OCI-LY3 (cell line): ENCODE results near the gene CAPG.

ENCODE experiments used
- H2AFZ ChIP-seq: fragments of 200-600, 300-600 bp; shearing (Covaris generic); 2 replicates; pipeline ENCODE4 v1.6.0; 2014; ENCODE audit warnings: antibody characterized with exemption, low read depth, low read length
- H3K27ac ChIP-seq: fragments of 200-600, 300-600 bp; sonication (generic); 2 replicates; pipeline ENCODE4 v1.5.1; 2014; ENCODE audit warnings: mild to moderate bottlenecking, low read length, moderate library complexity, mixed read lengths
- H3K27me3 ChIP-seq: fragments of 200-600, 300-600 bp; sonication (generic); 2 replicates; pipeline ENCODE4 v1.6.1; 2014; ENCODE audit warnings: low read depth, low read length, mixed read lengths
- H3K36me3 ChIP-seq: fragments of 200-600, 300-600 bp; sonication (generic); replicated peaks from 2 replicates; pipeline ENCODE3; 2014; ENCODE audit warnings: low read depth, low read length, mixed read lengths
- H3K4me1 ChIP-seq: fragments of 300-600, 200-600 bp; sonication (generic); 2 replicates; pipeline ENCODE4 v1.6.1; 2014; ENCODE audit warnings: low read length, mixed read lengths
- H3K4me2 ChIP-seq: fragments of 200-600, 300-600 bp; sonication (generic); 2 replicates; pipeline ENCODE4 v1.6.1; 2014; ENCODE audit warnings: low read length, mixed read lengths
- H3K4me3 ChIP-seq: fragments of 300-600, 200-600 bp; sonication (generic); 2 replicates; pipeline ENCODE4 v1.5.1; 2014; ENCODE audit warnings: antibody characterized with exemption, mild to moderate bottlenecking, low read length, moderate library complexity
- H3K79me2 ChIP-seq: fragments of 300-600, 200-600 bp; shearing (Covaris generic); 2 replicates; pipeline ENCODE4 v1.6.1; 2014; ENCODE audit warnings: mild to moderate bottlenecking, low read length, mixed read lengths
- H3K9ac ChIP-seq: fragments of 300-600, 200-600 bp; shearing (Covaris generic); 2 replicates; pipeline ENCODE4 v1.6.0; 2014; ENCODE audit warnings: mild to moderate bottlenecking, low read length, moderate library complexity
- H3K9me3 ChIP-seq: fragments of 200-600, 300-600 bp; shearing (Covaris generic); 2 replicates; pipeline ENCODE4 v1.6.1; 2014; ENCODE audit warnings: low read length, mixed read lengths; ENCODE audit not compliant: insufficient read depth
- H4K20me1 ChIP-seq: fragments of 200-600, 300-600 bp; sonication (generic); 2 replicates; pipeline ENCODE4 v1.6.1; 2016; ENCODE audit warnings: low read length, mixed read lengths; ENCODE audit not compliant: insufficient read depth
- EZH2phosphoT487 ChIP-seq: fragments of 200-600 bp; shearing (Covaris generic); IDR thresholded peaks from 2 replicates; pipeline ENCODE4 v1.6.1; 2018; ENCODE audit warnings: antibody characterized with exemption, mixed run types, low read depth
- TF ChIP-seq, protein P1 (sequence below): fragments of 200-600, 300-600 bp; sonication (generic); IDR thresholded peaks from 2 replicates; pipeline ENCODE4 v1.5.1; 2014; ENCODE audit warnings: antibody characterized with exemption, low read length, low read depth

Gene CAPG

GRCh38 chr2:85413592-85414420, 3.6 kb upstream of the CAPG start:
- Histone ChIP-seq H3K4me2 (no peak overlapping the region), H2AFZ (no peak overlapping the region), H3K36me3 (no peaks in the 10 kb centered on the region), H3K27me3 (no peaks in the 10 kb centered on the region), H3K27ac (no peak overlapping the region), H3K9ac (no peak overlapping the region), H3K4me3 (no peak overlapping the region), H4K20me1 (no peaks in the 10 kb centered on the region), H3K4me1 (peaks cover 40% of the 10 kb centered on the region), H3K9me3 (no peaks in the 10 kb centered on the region), H3K79me2 (peaks cover 5% of the 10 kb centered on the region; the same call in 1 of the 2 replicates)
- TF ChIP-seq, protein P1, sequence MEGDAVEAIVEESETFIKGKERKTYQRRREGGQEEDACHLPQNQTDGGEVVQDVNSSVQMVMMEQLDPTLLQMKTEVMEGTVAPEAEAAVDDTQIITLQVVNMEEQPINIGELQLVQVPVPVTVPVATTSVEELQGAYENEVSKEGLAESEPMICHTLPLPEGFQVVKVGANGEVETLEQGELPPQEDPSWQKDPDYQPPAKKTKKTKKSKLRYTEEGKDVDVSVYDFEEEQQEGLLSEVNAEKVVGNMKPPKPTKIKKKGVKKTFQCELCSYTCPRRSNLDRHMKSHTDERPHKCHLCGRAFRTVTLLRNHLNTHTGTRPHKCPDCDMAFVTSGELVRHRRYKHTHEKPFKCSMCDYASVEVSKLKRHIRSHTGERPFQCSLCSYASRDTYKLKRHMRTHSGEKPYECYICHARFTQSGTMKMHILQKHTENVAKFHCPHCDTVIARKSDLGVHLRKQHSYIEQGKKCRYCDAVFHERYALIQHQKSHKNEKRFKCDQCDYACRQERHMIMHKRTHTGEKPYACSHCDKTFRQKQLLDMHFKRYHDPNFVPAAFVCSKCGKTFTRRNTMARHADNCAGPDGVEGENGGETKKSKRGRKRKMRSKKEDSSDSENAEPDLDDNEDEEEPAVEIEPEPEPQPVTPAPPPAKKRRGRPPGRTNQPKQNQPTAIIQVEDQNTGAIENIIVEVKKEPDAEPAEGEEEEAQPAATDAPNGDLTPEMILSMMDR = no peak
- TF ChIP-seq EZH2phosphoT487 = no peak

GRCh38 chr2:85411405-85411748, 1.2 kb upstream of the CAPG start:
- Histone ChIP-seq H2AFZ (no peak overlapping the region), H4K20me1 (no peaks in the 10 kb centered on the region), H3K4me3 (no peak overlapping the region), H3K9me3 (no peaks in the 10 kb centered on the region), H3K4me2 (no peak overlapping the region), H3K9ac (no peak overlapping the region), H3K4me1 (peaks cover 31% of the 10 kb centered on the region), H3K79me2 (no peaks in the 10 kb centered on the region), H3K27me3 (no peaks in the 10 kb centered on the region), H3K27ac (no peak overlapping the region), H3K36me3 (no peaks in the 10 kb centered on the region)
- no peak for TF ChIP-seq EZH2phosphoT487
- TF ChIP-seq, protein P1 = no peak

GRCh38 chr2:85410584-85411404, 628 bp upstream of the CAPG start:
- Histone ChIP-seq H3K79me2 (no peaks in the 10 kb centered on the region), H3K36me3 (no peaks in the 10 kb centered on the region), H2AFZ (peak overlapping the region; percentile 22; the same call in 1 of the 2 replicates), H3K9ac (peak overlapping the region; percentile 72; the same call in 1 of the 2 replicates), H3K4me1 (peaks cover 25% of the 10 kb centered on the region), H3K27me3 (no peaks in the 10 kb centered on the region), H3K4me3 (peak overlapping the region; percentile 85), H3K27ac (no peak overlapping the region), H3K9me3 (no peaks in the 10 kb centered on the region), H4K20me1 (no peaks in the 10 kb centered on the region), H3K4me2 (peak overlapping the region; percentile 98)
- TF ChIP-seq EZH2phosphoT487 = no peak
- TF ChIP-seq, protein P1 = no peak
